Muscle layer of colon (tissue), 2 donors: Measurements from ENCODE around the gene MED25.
"Not testable (repeated sequence)": the region's sequence is repeated elsewhere in the genome, so short reads cannot be mapped to it uniquely, and the experiment has no call there.

Source experiments
- H3K27ac ChIP-seq: one replicate; pipeline ENCODE4 v1.7.0; 2013; ENCODE audit warnings: low read depth, mild to moderate bottlenecking, low read length, moderate library complexity
- H3K27me3 ChIP-seq, 2 donors: one replicate each; pipeline ENCODE4 v1.7.0; 2013; ENCODE audit warnings: low read length in 2 of 2, mild to moderate bottlenecking in 2 of 2; ENCODE audit not compliant: insufficient read depth in 2 of 2, control insufficient read depth in 1 of 2
- H3K36me3 ChIP-seq: one replicate; pipeline ENCODE4 v1.7.0; 2013; ENCODE audit warnings: mild to moderate bottlenecking, low read length; ENCODE audit not compliant: insufficient read depth
- H3K4me1 ChIP-seq: one replicate; pipeline ENCODE4 v1.7.0; 2013; ENCODE audit warnings: mild to moderate bottlenecking, low read length; ENCODE audit not compliant: insufficient read depth
- H3K4me3 ChIP-seq, 2 donors: one replicate each; pipeline ENCODE4 v1.7.0; 2013; ENCODE audit warnings: low read length in 2 of 2, low read depth in 1 of 2, mild to moderate bottlenecking in 1 of 2, moderate library complexity in 1 of 2
- H3K9ac ChIP-seq: one replicate; pipeline ENCODE4 v1.7.0; 2013; ENCODE audit warnings: low read length
- H3K9me3 ChIP-seq: one replicate; pipeline ENCODE4 v1.7.0; 2013; ENCODE audit warnings: mild to moderate bottlenecking, low read length
- donor health status: abdominal sarcoma.
- donor health status: Adenocarcinoma of cecum.

The MED25 gene

DNA sequence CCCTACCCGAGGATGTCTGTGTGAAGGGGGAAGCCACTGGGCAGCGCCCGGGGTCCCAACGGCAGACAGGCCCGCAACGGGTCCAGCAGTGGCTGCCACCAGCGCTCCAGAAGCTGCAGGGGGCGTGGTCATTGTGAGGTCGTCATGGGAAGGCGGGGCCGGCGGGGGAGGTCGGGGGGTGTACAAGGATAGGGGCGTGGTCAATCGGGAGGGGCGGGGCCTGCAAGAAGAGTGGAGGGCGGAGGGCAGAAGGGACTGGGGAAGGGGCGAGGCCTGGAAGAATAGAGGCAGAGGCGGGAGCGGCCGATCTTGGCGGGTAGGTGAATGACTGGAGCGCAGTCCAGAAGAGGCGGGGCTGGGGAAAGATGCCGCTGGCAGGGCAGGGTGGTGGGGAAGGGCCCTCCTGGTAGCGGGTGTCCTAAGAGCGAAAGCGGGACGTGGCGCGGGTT lies 9.4 kb upstream of the MED25 start:
- Histone ChIP-seq H3K4me3 (peak overlapping the region; percentile 45 to 72), H3K4me1 (peaks cover 25% of the 10 kb centered on the region), H3K9ac (peak overlapping the region; percentile 49), H3K27me3 (no peaks in the 10 kb centered on the region), H3K9me3 (no peaks in the 10 kb centered on the region), H3K36me3 (peaks cover 20% of the 10 kb centered on the region), H3K27ac (peak overlapping the region; percentile 72)

DNA sequence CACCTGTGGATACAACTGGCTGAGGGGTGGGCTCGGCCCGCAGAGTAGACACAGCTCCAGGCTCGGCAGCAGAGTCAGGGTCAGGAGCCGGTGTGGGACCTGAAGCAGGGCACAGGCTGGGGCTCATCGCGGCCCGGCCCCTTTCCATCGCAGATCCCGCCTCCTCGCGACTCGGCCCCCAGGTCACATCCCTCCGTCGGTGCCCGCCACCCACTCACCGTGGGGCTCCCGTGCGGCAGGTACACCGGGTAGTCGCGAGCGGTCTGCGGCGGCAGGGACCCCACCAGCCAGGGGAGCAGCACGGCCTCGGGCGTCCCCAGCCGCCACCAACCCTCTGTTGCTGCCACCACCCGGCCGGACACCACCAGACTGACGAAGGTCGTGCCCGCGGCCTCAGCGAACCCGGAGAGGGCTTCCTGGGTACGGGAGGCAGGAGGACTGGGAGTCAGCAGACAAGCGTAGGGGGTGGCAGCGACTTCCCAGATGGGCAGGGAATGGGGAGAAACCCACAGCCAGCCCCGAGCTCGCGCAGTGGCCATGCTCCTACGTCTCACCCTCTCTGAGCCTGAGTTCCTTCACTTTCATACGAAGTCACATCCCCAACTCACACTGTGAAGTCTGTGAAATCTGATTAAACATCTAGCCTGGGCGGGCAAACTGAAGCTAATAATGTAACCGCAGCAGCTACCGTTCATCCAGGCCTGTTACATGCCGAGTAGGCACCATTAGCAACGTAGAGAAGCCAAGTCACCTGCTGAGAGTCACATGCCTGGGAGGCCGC lies 8.7 kb upstream of the MED25 start:
- Histone ChIP-seq H3K36me3 (peaks cover 19% of the 10 kb centered on the region), H3K27ac (peak overlapping the region; percentile 72), H3K4me1 (peaks cover 25% of the 10 kb centered on the region), H3K4me3 (peak overlapping the region; percentile 45 to 72), H3K9me3 (no peaks in the 10 kb centered on the region), H3K27me3 (no peaks in the 10 kb centered on the region), H3K9ac (peak overlapping the region; percentile 49)

DNA sequence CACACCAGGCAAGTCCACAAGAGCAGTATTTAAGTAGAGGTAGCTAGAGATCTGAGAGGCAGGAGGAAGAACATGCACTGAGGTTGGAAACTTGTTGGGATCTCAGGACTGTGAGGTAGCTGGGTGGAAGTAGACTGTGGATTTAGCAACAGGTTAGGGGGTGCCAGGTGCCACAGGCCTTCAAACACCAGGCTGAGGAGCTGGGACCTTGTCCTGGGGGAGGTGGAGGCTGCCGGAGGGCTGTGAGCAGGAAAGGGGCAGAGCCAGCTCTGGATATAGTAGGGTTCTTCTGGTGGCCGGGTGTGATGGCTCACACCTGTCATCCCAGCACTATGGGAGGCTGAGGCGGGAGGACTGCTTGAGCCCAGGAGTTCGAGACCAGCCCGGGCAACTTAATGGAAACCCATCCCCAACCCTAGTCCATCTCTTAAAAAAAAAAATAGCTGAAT lies 8.1 kb upstream of the MED25 start:
- Histone ChIP-seq H3K9me3 (no peaks in the 10 kb centered on the region), H3K27ac (peak overlapping the region; percentile 72), H3K36me3 (peaks cover 13% of the 10 kb centered on the region), H3K4me1 (peaks cover 25% of the 10 kb centered on the region), H3K4me3 (peak overlapping the region; percentile 45 to 72), H3K27me3 (no peaks in the 10 kb centered on the region), H3K9ac (peak overlapping the region; percentile 49)

DNA sequence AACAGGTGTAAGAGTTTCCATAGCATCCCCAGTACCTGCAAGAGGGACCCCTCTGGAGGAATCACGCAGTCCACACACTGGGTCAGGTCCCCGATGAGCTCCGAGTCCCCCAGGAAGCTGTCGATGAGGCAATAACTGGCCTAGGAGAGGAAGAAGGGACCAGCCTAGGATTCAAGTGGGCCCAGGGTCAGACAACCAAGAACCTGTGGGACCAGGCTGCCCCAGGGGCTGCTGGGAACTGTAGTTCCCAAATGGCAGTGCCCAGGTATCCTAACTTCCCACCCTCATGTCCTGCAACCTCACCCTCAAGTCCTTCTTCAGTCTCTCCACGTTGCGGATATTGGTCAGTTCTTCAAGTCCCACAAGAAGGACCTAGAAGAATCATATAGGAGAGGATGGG lies 6.8 kb upstream of the MED25 start:
- Histone ChIP-seq H3K9me3 (no peaks in the 10 kb centered on the region), H3K9ac (no peak overlapping the region), H3K27me3 (no peaks in the 10 kb centered on the region), H3K27ac (no peak overlapping the region), H3K4me1 (peaks cover 25% of the 10 kb centered on the region), H3K36me3 (peaks cover 11% of the 10 kb centered on the region), H3K4me3 (no peak overlapping the region)

DNA sequence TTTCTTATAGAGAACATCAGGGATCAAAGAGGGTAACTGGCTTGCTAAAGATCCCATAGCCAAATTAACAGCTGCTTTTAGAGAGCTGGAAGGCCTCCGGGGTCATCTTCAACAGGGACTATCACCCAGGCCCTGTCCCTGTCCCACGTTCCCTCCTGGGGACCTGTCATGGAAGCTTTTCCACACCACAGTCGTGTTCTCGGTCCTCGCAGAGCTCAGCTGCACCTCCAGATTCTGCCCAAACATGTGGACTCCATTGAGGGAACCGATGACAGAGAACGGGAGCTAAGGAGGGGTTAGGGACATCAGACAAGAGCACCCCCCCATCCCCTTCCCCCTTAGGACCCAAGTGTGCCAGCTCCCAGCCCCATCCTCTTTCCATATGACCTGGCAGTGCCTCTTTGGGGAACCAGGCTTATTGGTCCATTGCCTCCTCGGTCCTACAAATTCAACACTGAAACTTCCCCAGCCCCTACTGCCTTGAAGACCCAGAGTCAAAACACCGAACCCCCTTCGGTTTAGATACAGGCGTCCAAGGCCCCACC lies 5.6 kb upstream of the MED25 start:
- H3K9me3 ChIP-seq = no peaks in the 10 kb centered on the region
- peak overlapping the region; percentile 29 for H3K27ac ChIP-seq
- peaks cover 5% of the 10 kb centered on the region for H3K36me3 ChIP-seq
- peaks cover 29% of the 10 kb centered on the region for H3K4me1 ChIP-seq
- peak overlapping the region; percentile 38 to 92 for H3K4me3 ChIP-seq
- H3K9ac ChIP-seq = peak overlapping the region; percentile 63
- no peaks in the 10 kb centered on the region for H3K27me3 ChIP-seq

DNA sequence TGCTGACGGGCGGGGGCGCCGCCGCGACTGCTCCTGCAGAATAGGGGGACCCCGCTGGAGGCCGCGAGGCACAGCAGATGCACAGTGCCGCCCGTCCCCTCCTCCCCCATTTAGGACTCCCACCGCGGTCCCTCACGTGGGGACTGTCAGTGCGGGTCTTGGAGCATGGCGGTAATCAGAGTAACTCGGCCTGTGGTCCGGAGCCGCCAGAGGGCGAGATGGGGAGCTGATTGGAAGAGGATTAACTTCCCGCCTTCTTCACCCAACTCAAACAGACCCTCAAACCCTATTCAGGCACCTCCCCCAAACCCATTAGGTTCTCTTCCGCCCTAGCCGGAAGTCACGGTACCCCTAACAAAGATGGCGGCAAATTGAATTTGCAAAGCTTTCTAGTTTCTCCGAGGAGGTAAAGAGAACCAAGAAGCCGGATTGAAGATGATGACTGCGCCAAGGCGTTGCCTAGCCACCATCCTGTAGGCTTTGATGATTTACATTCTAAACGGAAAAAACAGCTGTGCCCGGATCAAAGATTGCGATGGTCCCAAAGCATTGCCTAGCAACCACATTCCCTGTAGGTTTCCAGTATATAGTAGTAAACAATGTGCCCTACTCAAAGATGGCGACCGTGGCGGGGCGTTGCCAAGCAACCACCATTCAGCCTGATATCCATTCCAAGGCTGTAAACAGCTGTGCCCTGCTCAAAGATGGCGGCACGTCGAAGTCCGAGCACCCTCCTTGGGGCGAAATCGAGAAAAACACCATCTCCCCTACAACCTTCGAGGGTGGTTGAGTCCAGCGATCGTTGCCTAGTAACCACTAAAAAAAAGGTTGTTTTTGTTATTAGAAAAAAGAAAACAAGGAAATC lies 4.9 kb upstream of the MED25 start, which contains the start of gene FUZ:
Gene FUZ (minus strand): TSS at position 296 of the 865 bp plus-strand sequence. CDS start 186 bp downstream, at position 110.
- Histone ChIP-seq H3K36me3 (no peaks in the 10 kb centered on the region), H3K4me3 (peak within 1 kb of the TSS; percentile 38 to 92), H3K27me3 (no peaks in the 10 kb centered on the region), H3K4me1 (peaks cover 24% of the 10 kb centered on the region), H3K9ac (peak within 1 kb of the TSS; percentile 63), H3K9me3 (no peaks in the 10 kb centered on the region), H3K27ac (peak within 1 kb of the TSS; percentile 29)

DNA sequence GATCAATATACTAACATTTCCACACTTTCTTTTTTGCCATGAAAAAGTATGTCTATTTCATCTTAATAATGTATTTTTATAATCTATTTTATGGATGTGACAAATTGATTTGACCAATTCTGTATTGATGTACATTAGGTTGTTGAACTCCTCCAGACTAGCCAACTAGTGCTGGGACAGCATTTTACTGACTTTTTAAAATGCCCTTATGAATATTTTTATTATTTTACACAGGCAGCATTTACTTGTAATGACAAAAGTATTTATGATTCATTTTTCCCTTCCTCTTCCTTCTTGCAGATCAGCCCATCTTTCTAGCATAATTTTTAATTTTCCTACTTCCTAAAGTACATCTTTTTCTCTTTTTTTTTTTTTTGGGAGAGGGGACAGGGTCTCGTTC lies 4.1 kb upstream of the MED25 start:
- Histone ChIP-seq H3K4me1 (peaks cover 23% of the 10 kb centered on the region), H3K27me3 (no peaks in the 10 kb centered on the region), H3K4me3 (peak overlapping the region in 1 of 2 donors; percentile 38), H3K9ac (no peak overlapping the region), H3K9me3 (no peaks in the 10 kb centered on the region), H3K36me3 (no peaks in the 10 kb centered on the region), H3K27ac (peak overlapping the region; percentile 29)

DNA sequence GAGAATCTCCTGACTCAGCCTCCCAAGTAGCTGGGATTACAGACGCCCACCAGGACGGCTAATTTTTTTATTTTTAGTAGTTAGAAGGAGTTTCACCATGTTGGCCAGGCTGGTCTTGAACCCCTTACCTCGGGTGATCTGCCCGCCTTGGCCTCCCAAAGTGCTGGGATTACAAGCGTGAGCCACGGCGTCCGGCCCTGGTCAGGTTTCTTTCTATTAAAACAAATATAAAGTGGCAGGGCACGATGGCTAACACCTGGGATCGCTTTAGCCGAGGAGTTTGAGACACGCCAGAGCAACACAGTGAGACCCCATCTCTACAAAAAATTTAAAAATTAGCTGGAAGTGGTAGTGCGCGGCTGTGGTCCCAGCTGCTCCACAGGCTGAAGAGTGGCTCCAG lies 1.5 kb upstream of the MED25 start:
- Histone ChIP-seq H3K9ac (no peak overlapping the region), H3K36me3 (no peaks in the 10 kb centered on the region), H3K4me3 (no peak overlapping the region), H3K4me1 (peaks cover 22% of the 10 kb centered on the region), H3K27ac (peak overlapping the region; percentile 69), H3K27me3 (no peaks in the 10 kb centered on the region), H3K9me3 (no peaks in the 10 kb centered on the region)

DNA sequence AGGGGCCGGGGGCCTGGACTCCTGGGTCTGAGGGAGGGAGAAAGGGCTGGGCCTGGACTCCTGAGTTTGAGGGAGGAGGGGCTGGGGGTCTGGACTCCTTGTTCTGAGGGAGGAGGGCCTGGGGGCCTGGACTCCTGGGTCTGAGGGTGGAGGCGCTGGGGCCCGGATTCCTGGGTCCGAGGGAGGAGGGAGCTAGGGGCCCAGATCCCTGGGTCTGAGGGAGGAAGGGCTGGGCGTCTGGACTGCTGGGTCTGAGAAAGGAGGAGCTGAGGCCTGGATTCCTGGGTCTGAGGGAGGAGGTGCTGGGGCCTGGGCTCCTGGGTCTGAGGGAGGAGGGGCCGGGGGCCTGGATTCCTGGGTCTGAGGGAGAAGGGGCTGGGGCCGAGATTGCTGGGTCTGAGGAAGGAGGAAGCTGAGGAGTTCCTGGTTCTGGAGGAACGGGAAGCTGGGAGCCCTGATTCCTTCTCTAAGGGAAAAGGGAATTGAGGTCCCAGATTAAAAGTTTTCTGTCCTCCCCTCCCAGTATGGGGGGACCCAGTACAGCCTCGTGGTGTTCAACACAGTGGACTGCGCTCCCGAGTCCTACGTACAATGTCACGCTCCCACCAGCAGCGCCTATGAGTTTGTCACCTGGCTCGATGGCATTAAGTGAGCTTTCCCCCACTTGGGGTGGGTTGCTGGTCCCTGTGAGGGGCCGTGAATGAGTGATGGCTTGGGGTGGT lies 721 bp downstream of the MED25 start:
- Histone ChIP-seq H3K27ac (peak overlapping the region; percentile 96), H3K36me3 (peaks cover 10% of the 10 kb centered on the region), H3K27me3 (no peaks in the 10 kb centered on the region), H3K4me1 (peaks cover 13% of the 10 kb centered on the region), H3K9me3 (no peaks in the 10 kb centered on the region), H3K4me3 (peak overlapping the region; percentile 96 to 98), H3K9ac (peak overlapping the region; percentile 54)

DNA sequence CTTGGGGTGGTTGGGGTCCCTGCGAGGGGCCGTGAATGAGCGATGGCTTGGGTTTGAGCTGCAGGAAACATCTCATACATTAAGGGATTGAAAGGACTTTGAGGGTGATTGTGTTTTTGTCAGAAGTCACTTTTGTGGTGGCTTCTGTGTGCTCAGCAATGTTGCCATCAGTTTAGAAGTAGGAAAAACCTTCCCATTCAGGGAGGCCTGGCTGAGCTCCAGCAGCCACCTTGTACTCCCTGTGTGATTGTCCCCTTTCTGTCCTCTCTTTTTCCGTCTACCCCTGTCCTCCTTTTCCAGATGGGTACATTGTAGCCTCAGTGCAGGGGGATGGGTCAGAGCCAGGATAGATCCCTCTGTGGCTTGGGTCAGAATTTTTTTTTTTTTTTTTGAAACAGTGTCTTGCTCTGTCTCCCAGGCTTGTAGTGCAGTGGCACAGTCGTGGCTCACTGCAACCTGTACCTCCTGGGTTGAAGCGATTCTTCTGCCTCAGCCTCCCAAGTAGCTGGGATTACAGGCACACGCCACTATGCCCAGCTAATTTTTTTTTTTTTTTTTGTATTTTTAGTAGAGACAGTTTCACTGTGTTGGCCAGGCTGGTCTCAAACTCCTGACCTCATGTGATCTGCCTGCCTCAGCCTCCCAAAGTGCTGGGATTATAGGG lies 1.5 kb downstream of the MED25 start:
- Histone ChIP-seq H3K4me3 (peak overlapping the region in 1 of 2 donors; percentile 98), H3K36me3 (peaks cover 17% of the 10 kb centered on the region), H3K4me1 (peaks cover 13% of the 10 kb centered on the region)
- H3K27ac ChIP-seq, H3K9me3 ChIP-seq, H3K9ac ChIP-seq, H3K27me3 ChIP-seq: not testable (repeated sequence)
